Esophagus muscularis mucosa (tissue), 4 donors: Measurements from ENCODE around the gene RAB11FIP4.

Experiments used
- EP300 ChIP-seq: sonication (generic); formaldehyde crosslinking; IDR thresholded peaks from one replicate; pipeline ENCODE4 v1.6.1; 2017; ENCODE audit warnings: antibody characterized with exemption
- POLR2AphosphoS5 ChIP-seq, 2 donors: sonication (generic); formaldehyde crosslinking; IDR thresholded peaks; one replicate each; pipeline ENCODE4 v1.6.1; 2017; ENCODE audit warnings: antibody characterized with exemption in 2 of 2
- TF ChIP-seq, protein P1 (sequence below), 3 experiments: fragments of 200-600 bp in 2 of 3; fragments of 450-650 bp in 1 of 3; sonication (generic) in 2 of 3; IDR thresholded peaks; one replicate each; pipeline ENCODE4 v1.5.1; 2017 to 2019; ENCODE audit warnings: antibody characterized with exemption in 3 of 3, mild to moderate bottlenecking in 2 of 3, moderate library complexity in 1 of 3

- TF ChIP-seq, protein P1, sequence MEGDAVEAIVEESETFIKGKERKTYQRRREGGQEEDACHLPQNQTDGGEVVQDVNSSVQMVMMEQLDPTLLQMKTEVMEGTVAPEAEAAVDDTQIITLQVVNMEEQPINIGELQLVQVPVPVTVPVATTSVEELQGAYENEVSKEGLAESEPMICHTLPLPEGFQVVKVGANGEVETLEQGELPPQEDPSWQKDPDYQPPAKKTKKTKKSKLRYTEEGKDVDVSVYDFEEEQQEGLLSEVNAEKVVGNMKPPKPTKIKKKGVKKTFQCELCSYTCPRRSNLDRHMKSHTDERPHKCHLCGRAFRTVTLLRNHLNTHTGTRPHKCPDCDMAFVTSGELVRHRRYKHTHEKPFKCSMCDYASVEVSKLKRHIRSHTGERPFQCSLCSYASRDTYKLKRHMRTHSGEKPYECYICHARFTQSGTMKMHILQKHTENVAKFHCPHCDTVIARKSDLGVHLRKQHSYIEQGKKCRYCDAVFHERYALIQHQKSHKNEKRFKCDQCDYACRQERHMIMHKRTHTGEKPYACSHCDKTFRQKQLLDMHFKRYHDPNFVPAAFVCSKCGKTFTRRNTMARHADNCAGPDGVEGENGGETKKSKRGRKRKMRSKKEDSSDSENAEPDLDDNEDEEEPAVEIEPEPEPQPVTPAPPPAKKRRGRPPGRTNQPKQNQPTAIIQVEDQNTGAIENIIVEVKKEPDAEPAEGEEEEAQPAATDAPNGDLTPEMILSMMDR (IDR thresholded peaks at IDR 0.05) = no peak
- TF ChIP-seq POLR2AphosphoS5 (IDR thresholded peaks at IDR 0.05) = no peak
- no peak for TF ChIP-seq EP300
Observed at GRCh38 chr17:31491376-31492131, 100.1 kb downstream of the RAB11FIP4 start.
